Thyroid gland (tissue), 4 donors: ENCODE results near the gene DHRS2. TPM values are rescaled to one million over a fixed set of nuclear protein-coding genes. Genes with fewer than 3 reads are reported as not detected.
"Not testable (repeated sequence)": the region's sequence is repeated elsewhere in the genome, so short reads cannot be mapped to it uniquely, and the experiment has no call there.

Experiments
- DNase-seq, 2 donors: peaks; one replicate each; pipeline ENCODE4 v3.0.0-alpha.2; 2019
- H3K27ac ChIP-seq, 3 donors: fragments of 200-600 bp; sonication (generic); 1 replicate in 2 of 3; 2 replicates in 1 of 3; pipeline ENCODE4 v1.5.1; 2016 to 2019; ENCODE audit warnings: mild to moderate bottlenecking in 1 of 3, moderate library complexity in 1 of 3
- H3K27me3 ChIP-seq: fragments of 200-600 bp; sonication (generic); one replicate; pipeline ENCODE4 v1.5.1; 2019
- H3K36me3 ChIP-seq, 2 donors: fragments of 200-600 bp; sonication (generic); one replicate each; pipeline ENCODE4 v1.5.1; 2016 to 2019
- H3K4me1 ChIP-seq, 2 donors: fragments of 200-600 bp; sonication (generic); one replicate each; pipeline ENCODE4 v1.5.1; 2017 to 2019
- H3K4me3 ChIP-seq, 3 donors: fragments of 200-600 bp; sonication (generic); replicated peaks in 1 of 3; 1 replicate in 2 of 3; 2 replicates in 1 of 3; pipeline ENCODE4 v1.5.1; 2016; ENCODE audit warnings: mild to moderate bottlenecking in 1 of 3
- H3K9me3 ChIP-seq: fragments of 200-600 bp; sonication (generic); one replicate; pipeline ENCODE4 v1.5.1; 2017
- POLR2A ChIP-seq, 2 donors: fragments of 450-650 bp; IDR thresholded peaks; one replicate each; pipeline ENCODE4 v1.6.1; 2017; ENCODE audit warnings: antibody characterized with exemption in 2 of 2, mild to moderate bottlenecking in 2 of 2, moderate library complexity in 1 of 2
- WGBS, 2 donors: methylation state at CpG; one replicate each; pipeline ENCODE4 v1.1.5; 2017; 5-methylcytosine and 5-hydroxymethylcytosine counted together
- intact Hi-C: fragments of 100-400 bp; cut with DNase I; formaldehyde crosslinking; loops from one replicate; pipeline ENCODE4 v1.15.1; 2023
- total RNA-seq, 4 donors: library from RNA; depleted of rRNA; stranded (reverse); fragments of >200 nt; gene quantifications; one replicate each; pipeline ENCODE4 v1.2.3, GENCODE V29; 2016
- TF ChIP-seq, protein P1 (sequence below), 6 experiments: fragments of 200-600 bp in 3 of 6; fragments of 450-650 bp in 3 of 6; sonication (generic) in 3 of 6; IDR thresholded peaks; one replicate each; pipeline ENCODE4 v1.5.1; 2016 to 2019; ENCODE audit warnings: antibody characterized with exemption in 6 of 6, mild to moderate bottlenecking in 2 of 6, inconsistent platforms in 1 of 6, moderate library complexity in 1 of 6

The DHRS2 gene, protein sequence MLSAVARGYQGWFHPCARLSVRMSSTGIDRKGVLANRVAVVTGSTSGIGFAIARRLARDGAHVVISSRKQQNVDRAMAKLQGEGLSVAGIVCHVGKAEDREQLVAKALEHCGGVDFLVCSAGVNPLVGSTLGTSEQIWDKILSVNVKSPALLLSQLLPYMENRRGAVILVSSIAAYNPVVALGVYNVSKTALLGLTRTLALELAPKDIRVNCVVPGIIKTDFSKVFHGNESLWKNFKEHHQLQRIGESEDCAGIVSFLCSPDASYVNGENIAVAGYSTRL
- total RNA-seq: not detected

DNA sequence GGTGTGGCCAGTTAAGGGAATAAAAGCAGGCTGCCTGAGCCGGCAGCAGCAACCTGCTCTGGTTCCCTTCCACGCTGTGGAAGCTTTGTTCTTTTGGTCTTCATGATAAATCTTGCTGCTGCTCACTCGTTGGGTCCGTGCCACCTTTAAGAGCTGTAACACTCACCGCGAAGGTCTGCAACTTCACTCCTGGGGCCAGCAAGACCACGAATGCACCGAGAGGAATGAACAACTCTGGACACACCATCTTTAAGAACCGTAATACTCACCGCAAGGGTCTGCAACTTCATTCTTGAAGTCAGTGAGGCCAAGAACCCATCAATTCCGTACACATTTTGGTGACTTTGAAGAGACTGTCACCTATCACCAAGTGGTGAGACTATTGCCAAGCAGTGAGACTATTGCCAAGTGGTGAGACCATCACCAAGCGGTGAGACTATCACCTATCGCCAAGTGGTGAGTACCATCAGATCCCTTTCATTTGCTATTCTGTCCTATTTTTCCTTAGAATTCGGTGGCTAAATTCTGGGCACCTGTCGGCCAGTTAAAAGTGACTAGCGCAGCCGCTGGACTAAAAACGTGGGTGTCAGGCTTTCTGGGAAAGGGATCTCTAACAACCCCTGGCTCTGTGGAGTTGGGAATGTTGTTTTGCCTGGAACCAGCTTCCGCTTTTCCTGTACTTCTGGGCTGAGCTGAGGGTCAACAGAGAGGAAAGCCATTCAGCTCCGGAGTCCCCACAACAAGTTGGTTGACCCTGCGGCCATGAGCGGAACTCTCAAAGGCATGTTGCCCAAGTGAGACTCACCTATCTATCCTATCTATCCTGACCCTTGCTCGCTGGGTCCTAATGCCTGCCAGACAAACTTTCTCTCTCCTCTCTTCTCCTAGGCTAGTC, at the start of gene DHRS2:
Gene DHRS2, plus strand, starts transcription at position 48 of the 895 bp plus-strand sequence. CDS start 2,501 bp downstream, outside the sequence.
- H3K4me3 ChIP-seq: no peak within 1 kb of the TSS
- TF ChIP-seq, protein P1, sequence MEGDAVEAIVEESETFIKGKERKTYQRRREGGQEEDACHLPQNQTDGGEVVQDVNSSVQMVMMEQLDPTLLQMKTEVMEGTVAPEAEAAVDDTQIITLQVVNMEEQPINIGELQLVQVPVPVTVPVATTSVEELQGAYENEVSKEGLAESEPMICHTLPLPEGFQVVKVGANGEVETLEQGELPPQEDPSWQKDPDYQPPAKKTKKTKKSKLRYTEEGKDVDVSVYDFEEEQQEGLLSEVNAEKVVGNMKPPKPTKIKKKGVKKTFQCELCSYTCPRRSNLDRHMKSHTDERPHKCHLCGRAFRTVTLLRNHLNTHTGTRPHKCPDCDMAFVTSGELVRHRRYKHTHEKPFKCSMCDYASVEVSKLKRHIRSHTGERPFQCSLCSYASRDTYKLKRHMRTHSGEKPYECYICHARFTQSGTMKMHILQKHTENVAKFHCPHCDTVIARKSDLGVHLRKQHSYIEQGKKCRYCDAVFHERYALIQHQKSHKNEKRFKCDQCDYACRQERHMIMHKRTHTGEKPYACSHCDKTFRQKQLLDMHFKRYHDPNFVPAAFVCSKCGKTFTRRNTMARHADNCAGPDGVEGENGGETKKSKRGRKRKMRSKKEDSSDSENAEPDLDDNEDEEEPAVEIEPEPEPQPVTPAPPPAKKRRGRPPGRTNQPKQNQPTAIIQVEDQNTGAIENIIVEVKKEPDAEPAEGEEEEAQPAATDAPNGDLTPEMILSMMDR (IDR thresholded peaks at IDR 0.05): no peak
- TF ChIP-seq POLR2A (IDR thresholded peaks at IDR 0.05): no peak
- intact Hi-C loops: no loop called here
- H3K4me1 ChIP-seq: peaks cover 0 to 7% of the 10 kb centered on the region in 2 donors
- no peak for DNase-seq
- H3K27ac ChIP-seq: no peak within 1 kb of the TSS
- no peaks in the 10 kb centered on the region for H3K27me3 ChIP-seq
- H3K36me3 ChIP-seq: no peaks in the 10 kb centered on the region
- 90 to 91% methylated on average over 23 of the region's 23 CpGs for WGBS, 2 donors
- H3K9me3 ChIP-seq: no peaks in the 10 kb centered on the region

DNA sequence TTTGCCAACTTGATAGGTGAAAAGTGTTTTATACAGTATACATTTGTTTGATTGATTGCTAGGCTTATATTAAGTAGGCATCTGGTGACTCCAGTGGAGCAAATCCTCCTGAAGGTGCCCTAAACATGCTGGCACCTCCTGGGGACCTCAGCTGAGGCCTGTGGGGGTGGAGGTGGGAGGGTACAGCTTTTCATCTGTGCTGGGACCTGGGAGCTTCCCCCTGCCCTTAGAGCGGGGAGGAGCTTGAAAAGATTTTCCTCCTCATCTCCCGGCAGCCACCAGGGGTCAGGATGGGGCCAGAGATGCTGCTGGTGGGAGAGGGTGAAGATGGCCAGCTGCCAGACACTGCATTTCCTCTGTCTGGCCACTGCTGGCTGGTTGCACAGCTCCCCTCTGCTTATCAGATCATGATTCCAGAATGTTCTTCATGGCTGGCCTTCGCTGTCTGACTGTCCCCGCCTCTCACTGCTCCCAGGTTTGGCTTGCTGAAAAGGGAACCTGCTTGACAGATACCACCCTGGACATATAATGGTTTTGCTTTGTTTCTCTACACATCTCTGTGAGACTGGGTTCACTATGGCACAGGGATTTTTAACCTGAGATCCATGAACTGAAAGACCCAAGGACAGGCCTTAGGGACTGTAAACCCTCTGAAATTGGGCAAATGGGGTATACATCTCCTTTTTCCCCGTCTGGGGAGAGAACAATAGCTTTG, 47.1 kb upstream of the DHRS2 start:
- Histone ChIP-seq H3K9me3 (no peaks in the 10 kb centered on the region), H3K4me3 (no peak overlapping the region), H3K36me3 (no peaks in the 10 kb centered on the region), H3K4me1 (peaks cover 0 to 6% of the 10 kb centered on the region in 2 donors), H3K27ac (no peak overlapping the region), H3K27me3 (no peaks in the 10 kb centered on the region)
- intact Hi-C loops: no loop called here
- WGBS, 2 donors: 17 to 18% methylated on average over 4 to 5 of the region's 5 CpGs
- no peak for TF ChIP-seq POLR2A (IDR thresholded peaks at IDR 0.05)
- TF ChIP-seq, protein P1 (IDR thresholded peaks at IDR 0.05): peak; percentile 70 to 91 (median 75)
- peak; percentile 92 to 93 for DNase-seq

DNA sequence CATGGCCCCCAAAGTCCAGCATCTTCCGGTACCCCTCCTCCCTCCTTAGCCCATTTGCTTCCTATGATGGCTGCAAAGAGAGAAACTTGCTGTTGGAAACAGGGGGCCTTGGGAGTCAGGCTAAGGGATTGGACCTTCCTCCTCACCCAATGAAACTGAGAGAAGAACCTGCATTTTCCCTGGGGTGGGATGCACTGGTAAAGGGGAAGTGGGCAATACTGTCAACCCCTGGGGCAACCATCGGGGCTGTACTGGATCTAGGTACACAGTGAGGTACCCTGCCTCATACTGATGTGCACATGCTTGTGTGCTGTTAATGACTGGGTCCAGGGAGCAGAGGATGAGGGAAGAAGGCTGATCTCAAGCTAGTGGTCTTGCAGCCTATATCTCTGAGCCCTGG, 46.6 kb upstream of the DHRS2 start:
- H3K27ac ChIP-seq: no peak overlapping the region
- H3K4me3 ChIP-seq: no peak overlapping the region
- no peaks in the 10 kb centered on the region for H3K9me3 ChIP-seq
- no peak for TF ChIP-seq POLR2A (IDR thresholded peaks at IDR 0.05)
- TF ChIP-seq, protein P1 (IDR thresholded peaks at IDR 0.05): no peak
- H3K36me3 ChIP-seq: no peaks in the 10 kb centered on the region
- no peak for DNase-seq
- H3K27me3 ChIP-seq: no peaks in the 10 kb centered on the region
- intact Hi-C loops: no loop called here
- H3K4me1 ChIP-seq: peaks cover 0 to 6% of the 10 kb centered on the region in 2 donors
- WGBS, 2 donors: 93 to 100% methylated on average over 2 of the region's 2 CpGs

DNA sequence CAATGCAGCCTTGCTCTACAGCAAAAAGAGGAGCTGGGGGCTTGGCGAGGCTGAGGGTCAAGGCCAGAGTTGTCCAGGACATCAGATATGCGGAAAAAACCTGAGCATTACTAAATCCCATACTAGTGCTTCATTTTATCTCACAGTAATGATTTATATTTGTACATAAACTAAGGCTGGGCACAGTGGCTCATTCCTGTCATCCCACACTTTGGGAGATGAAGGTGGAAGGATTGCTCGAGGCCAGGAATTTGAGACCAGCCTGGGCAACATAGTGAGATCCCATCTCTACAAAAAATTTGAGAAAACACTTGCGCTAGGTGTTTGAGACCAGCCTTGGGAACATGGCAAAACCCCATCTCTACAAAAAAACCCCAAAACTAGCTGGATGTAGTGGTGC, 46.0 kb upstream of the DHRS2 start:
- no peaks in the 10 kb centered on the region for H3K36me3 ChIP-seq
- no peak for DNase-seq
- H3K9me3 ChIP-seq: no peaks in the 10 kb centered on the region
- no peak for TF ChIP-seq POLR2A (IDR thresholded peaks at IDR 0.05)
- TF ChIP-seq, protein P1 (IDR thresholded peaks at IDR 0.05): no peak
- no peak overlapping the region for H3K27ac ChIP-seq
- H3K27me3 ChIP-seq: no peaks in the 10 kb centered on the region
- peaks cover 0 to 6% of the 10 kb centered on the region in 2 donors for H3K4me1 ChIP-seq
- H3K4me3 ChIP-seq: no peak overlapping the region
- intact Hi-C loops: no loop called here
- 90 to 97% methylated on average over 4 of the region's 4 CpGs for WGBS, 2 donors

DNA sequence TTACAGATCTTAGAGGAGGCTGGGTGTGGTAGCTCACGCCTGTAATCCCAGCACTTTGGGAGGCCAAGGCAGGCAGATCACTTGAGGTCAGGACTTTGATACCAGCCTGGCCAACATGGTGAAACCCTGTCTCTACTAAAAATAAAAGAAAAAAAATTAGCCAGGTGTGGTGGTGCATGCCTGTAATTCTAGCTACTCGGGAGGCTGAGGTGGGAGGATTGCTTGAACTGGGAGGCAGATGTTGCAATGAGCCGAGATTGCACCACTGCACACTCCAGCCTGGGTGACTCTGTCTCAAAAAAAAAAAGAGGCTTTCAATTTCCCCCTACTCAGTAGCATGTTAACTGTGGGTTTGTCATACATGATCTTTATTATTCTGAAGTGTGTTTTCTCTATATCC, 42.0 kb upstream of the DHRS2 start:
- H3K27ac ChIP-seq, H3K4me1 ChIP-seq, DNase-seq, intact Hi-C loops, H3K9me3 ChIP-seq, H3K27me3 ChIP-seq, H3K4me3 ChIP-seq, H3K36me3 ChIP-seq: not testable (repeated sequence)
- WGBS, 2 donors: 85 to 88% methylated on average over 3 of the region's 3 CpGs
